Natural killer cell (primary cell): Measurements from ENCODE around the gene GPATCH2. TPM values are rescaled to one million over a fixed set of nuclear protein-coding genes. Genes with fewer than 3 reads are reported as not detected.

ENCODE experiments used
- ATAC-seq, 3 donors: fragments of 150-1000 bp in 2 of 3; fragments of 200-7000 bp in 1 of 3; cut with Tn5 transposase; 1 replicate in 1 of 3; 2 replicates in 2 of 3; pipeline ENCODE4 v1.10.0; 2021; ENCODE audit warnings: mild to moderate bottlenecking in 2 of 3, moderate library complexity in 2 of 3
- DNase-seq, 2 donors: peaks; one replicate each; pipeline versions ENCODE4 v3.0.0 to v3.0.0-alpha.2; 2013 to 2021; ENCODE audit warnings: mixed read lengths in 1 of 2
- H3K27ac ChIP-seq: one replicate; pipeline ENCODE4 v1.5.1; 2013; ENCODE audit warnings: mild to moderate bottlenecking, low read length
- H3K27me3 ChIP-seq: one replicate; pipeline ENCODE4 v1.6.1; 2013; ENCODE audit warnings: low read length; ENCODE audit not compliant: control insufficient read depth, insufficient read depth
- H3K36me3 ChIP-seq: one replicate; pipeline ENCODE4 v1.6.1; 2013; ENCODE audit warnings: low read length; ENCODE audit not compliant: control insufficient read depth, insufficient read depth
- H3K4me1 ChIP-seq: one replicate; pipeline ENCODE4 v1.6.1; 2013; ENCODE audit warnings: low read length; ENCODE audit not compliant: control insufficient read depth, insufficient read depth
- H3K4me3 ChIP-seq: one replicate; pipeline ENCODE4 v1.5.1; 2013; ENCODE audit warnings: low read length
- H3K9me3 ChIP-seq: one replicate; pipeline ENCODE4 v1.6.1; 2013; ENCODE audit warnings: low read length; ENCODE audit not compliant: control insufficient read depth, insufficient read depth
- H3K27ac Mint-ChIP-seq, 2 donors: one replicate each; pipeline ENCODE4 v1.8.0; 2022; ENCODE audit warnings: mild to moderate bottlenecking in 2 of 2, mixed read lengths in 2 of 2, moderate library complexity in 1 of 2
- H3K27me3 Mint-ChIP-seq, 2 donors: one replicate each; pipeline ENCODE4 v1.8.0; 2022; ENCODE audit warnings: low read depth in 2 of 2, mixed read lengths in 2 of 2
- H3K36me3 Mint-ChIP-seq: one replicate; pipeline ENCODE4 v1.8.0; 2022; ENCODE audit warnings: mixed read lengths
- H3K4me1 Mint-ChIP-seq, 2 donors: one replicate each; pipeline ENCODE4 v1.8.0; 2022; ENCODE audit warnings: mixed read lengths in 2 of 2
- H3K4me3 Mint-ChIP-seq: one replicate; pipeline ENCODE4 v1.8.0; 2022; ENCODE audit warnings: mild to moderate bottlenecking, moderate library complexity, mixed read lengths
- H3K9me3 Mint-ChIP-seq, 2 donors: one replicate each; pipeline ENCODE4 v1.8.0; 2022; ENCODE audit warnings: mixed read lengths in 2 of 2
- CTCF ChIP-seq: fragments of 200-600 bp; IDR thresholded peaks from one replicate; pipeline ENCODE4 v1.8.0; 2022; ENCODE audit warnings: antibody characterized with exemption
- WGBS: methylation state at CpG from one replicate; pipeline ENCODE4 v1.1.7; 2013; ENCODE audit warnings: missing lambda C conversion rate; ENCODE audit not compliant: insufficient coverage; 5-methylcytosine and 5-hydroxymethylcytosine counted together
- intact Hi-C: fragments of 100-400 bp; cut with micrococcal nuclease; formaldehyde crosslinking; loops from one replicate; pipeline ENCODE4 v1.14.2; 2022
- total RNA-seq, 4 donors: library from RNA; stranded (reverse); fragments of 120-200 nt in 1 of 4; gene quantifications; one replicate each; pipeline versions ENCODE4 v1.2.3 to v1.2.4, GENCODE V29; 2013 to 2022

Gene GPATCH2
- total RNA-seq, 3 donors from 2014 or later (not counting 1 experiment from before 2014, with no cell fraction given) = 10.4 to 15.4 (median 11.7) TPM

GRCh38 chr1:217403026-217403720 is 227.7 kb downstream of the GPATCH2 start:
- Histone ChIP-seq H3K27ac (no peak overlapping the region), H3K4me1 (no peaks in the 10 kb centered on the region), H3K36me3 (no peaks in the 10 kb centered on the region), H3K27me3 (no peaks in the 10 kb centered on the region), H3K9me3 (no peaks in the 10 kb centered on the region), H3K4me3 (no peak overlapping the region)
- no peak for DNase-seq
- Mint-ChIP-seq H3K36me3 (no peaks in the 10 kb centered on the region), H3K27ac (no peak overlapping the region), H3K4me1 (no peaks in the 10 kb centered on the region), H3K27me3 (no peaks in the 10 kb centered on the region), H3K9me3 (peaks cover 2 to 9% of the 10 kb centered on the region in 2 donors), H3K4me3 (no peak overlapping the region)
- WGBS = 80% methylated on average over 6 of the region's 8 CpGs
- ATAC-seq = no peak
- TF ChIP-seq CTCF = no peak
- intact Hi-C loops = no loop called here

- WGBS = 73% methylated on average over 2 of the region's 2 CpGs
- no peak for DNase-seq
- intact Hi-C loops = no loop called here
- Histone ChIP-seq H3K4me3 (no peak overlapping the region), H3K9me3 (no peaks in the 10 kb centered on the region), H3K27ac (no peak overlapping the region), H3K36me3 (no peaks in the 10 kb centered on the region), H3K4me1 (no peaks in the 10 kb centered on the region), H3K27me3 (no peaks in the 10 kb centered on the region)
- no peaks in the 10 kb centered on the region for H3K4me1 Mint-ChIP-seq
- H3K36me3 Mint-ChIP-seq = no peaks in the 10 kb centered on the region
- no peak overlapping the region for H3K4me3 Mint-ChIP-seq
- no peak for TF ChIP-seq CTCF
- H3K27ac Mint-ChIP-seq = no peak overlapping the region
- no peaks in the 10 kb centered on the region for H3K27me3 Mint-ChIP-seq
- H3K9me3 Mint-ChIP-seq = peaks cover 2 to 9% of the 10 kb centered on the region in 2 donors
- no peak for ATAC-seq
Observed at GRCh38 chr1:217402301-217402700, 228.6 kb downstream of the GPATCH2 start.

GRCh38 chr1:217393896-217394295 is 237.0 kb downstream of the GPATCH2 start:
- Histone ChIP-seq H3K9me3 (no peaks in the 10 kb centered on the region), H3K27ac (no peak overlapping the region), H3K27me3 (no peaks in the 10 kb centered on the region), H3K4me1 (no peaks in the 10 kb centered on the region), H3K4me3 (no peak overlapping the region), H3K36me3 (no peaks in the 10 kb centered on the region)
- Mint-ChIP-seq H3K27me3 (no peaks in the 10 kb centered on the region), H3K4me1 (no peaks in the 10 kb centered on the region), H3K36me3 (no peaks in the 10 kb centered on the region), H3K27ac (no peak overlapping the region), H3K9me3 (peaks cover 2 to 5% of the 10 kb centered on the region in 2 donors), H3K4me3 (no peak overlapping the region)
- intact Hi-C loops = no loop called here
- no peak for TF ChIP-seq CTCF
- ATAC-seq (no peak), DNase-seq (no peak)
- 84% methylated on average over 1 of the region's 1 CpG for WGBS

- Histone ChIP-seq H3K9me3 (no peaks in the 10 kb centered on the region), H3K36me3 (no peaks in the 10 kb centered on the region), H3K4me3 (no peak overlapping the region), H3K4me1 (no peaks in the 10 kb centered on the region), H3K27me3 (no peaks in the 10 kb centered on the region), H3K27ac (no peak overlapping the region)
- WGBS = 98% methylated on average over 3 of the region's 3 CpGs
- no peaks in the 10 kb centered on the region for H3K27me3 Mint-ChIP-seq
- no peaks in the 10 kb centered on the region for H3K4me1 Mint-ChIP-seq
- no peak overlapping the region for H3K4me3 Mint-ChIP-seq
- intact Hi-C loops = no loop called here
- no peak overlapping the region for H3K27ac Mint-ChIP-seq
- H3K9me3 Mint-ChIP-seq = peaks cover 6 to 7% of the 10 kb centered on the region in 2 donors
- ATAC-seq (no peak), DNase-seq (no peak)
- TF ChIP-seq CTCF = no peak
- no peaks in the 10 kb centered on the region for H3K36me3 Mint-ChIP-seq
Observed at GRCh38 chr1:217392441-217392840, 238.4 kb downstream of the GPATCH2 start.
